Measurements from ENCODE around the gene PPEF1.
A peak's percentile ranks its signal among the peaks of the same experiment; 100 is the strongest.

DNA sequence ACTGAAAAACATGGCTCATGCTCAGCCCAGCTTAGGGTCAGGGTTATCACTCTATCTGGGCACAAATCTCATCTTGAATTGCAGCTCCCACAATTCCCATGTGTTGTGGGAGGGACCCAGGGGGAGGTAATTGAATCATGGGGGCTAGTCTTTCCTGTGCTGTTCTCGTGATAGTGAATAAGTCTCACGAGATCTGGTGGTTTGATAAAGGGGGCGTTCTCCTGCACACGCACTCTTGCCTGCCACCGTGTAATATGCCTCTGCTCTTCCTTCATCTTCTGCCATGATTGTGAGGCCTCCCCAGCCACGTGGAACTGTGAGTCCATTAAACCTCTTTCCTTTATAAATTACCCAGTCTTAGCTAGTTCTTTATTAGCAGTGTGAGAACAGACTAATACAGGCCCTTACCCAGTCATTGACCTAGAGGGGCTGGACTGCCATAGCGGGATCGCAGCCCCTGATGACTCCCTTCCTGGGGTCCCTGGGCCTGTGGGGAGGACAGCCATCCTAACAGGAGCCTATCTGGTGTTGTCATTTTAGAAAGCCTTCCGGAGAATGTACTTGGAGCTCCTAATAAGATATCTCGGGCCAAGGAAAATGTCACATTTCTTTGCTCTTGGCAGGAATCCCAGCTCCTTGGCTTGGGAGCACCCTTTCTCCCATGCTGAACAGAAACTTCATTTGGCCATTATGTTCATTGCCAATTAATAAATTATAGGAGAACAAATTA lies 163.9 kb downstream of the PPEF1 start:
- TF ChIP-seq POLR2AphosphoS5 (IDR thresholded peaks at IDR 0.05) (peak; percentile 19), CTCF (IDR thresholded peaks at IDR 0.05) (no peak), EP300 (IDR thresholded peaks at IDR 0.05) (no peak), POLR2A (IDR thresholded peaks at IDR 0.05) (no peak)

All from gastroesophageal sphincter (tissue), 3 donors.